KMS-11 (cell line): ENCODE results near the gene LILRA1.
"Not testable (repeated sequence)": the region's sequence is repeated elsewhere in the genome, so short reads cannot be mapped to it uniquely, and the experiment has no call there.

Experiments used
- H2AFZ ChIP-seq: fragments of 200-600 bp; sonication (generic); 2 replicates; pipeline ENCODE4 v1.6.1; 2016; ENCODE audit warnings: antibody characterized with exemption, mixed run types, low read depth
- H3K27ac ChIP-seq: fragments of 200-600 bp; sonication (generic); 2 replicates; pipeline ENCODE4 v1.6.1; 2016; ENCODE audit warnings: mild to moderate bottlenecking, mixed run types
- H3K27me3 ChIP-seq: fragments of 200-600 bp; sonication (generic); 2 replicates; pipeline ENCODE4 v1.6.1; 2017; ENCODE audit warnings: mild to moderate bottlenecking, low read depth, mixed run types, moderate library complexity; ENCODE audit not compliant: insufficient read depth
- H3K36me3 ChIP-seq: fragments of 200-600 bp; sonication (generic); 2 replicates; pipeline ENCODE4 v1.6.1; 2017; ENCODE audit warnings: mild to moderate bottlenecking, mixed run types; ENCODE audit not compliant: insufficient read depth
- H3K4me1 ChIP-seq: fragments of 200-600 bp; sonication (generic); 2 replicates; pipeline ENCODE4 v1.6.1; 2016; ENCODE audit warnings: mild to moderate bottlenecking, low read depth, mixed run types; ENCODE audit not compliant: poor library complexity, severe bottlenecking
- H3K4me2 ChIP-seq: fragments of 200-600 bp; sonication (generic); 2 replicates; pipeline ENCODE4 v1.7.0; 2016; ENCODE audit warnings: mild to moderate bottlenecking, mixed run types
- H3K4me3 ChIP-seq: fragments of 200-600 bp; sonication (generic); IDR thresholded peaks from 2 replicates; pipeline ENCODE4 v1.6.1; 2017; ENCODE audit warnings: low read depth, low read length, mixed read lengths; ENCODE audit not compliant: insufficient read depth
- H3K79me2 ChIP-seq: fragments of 200-600 bp; sonication (generic); 2 replicates; pipeline ENCODE4 v1.6.1; 2016; ENCODE audit warnings: low read depth, mixed run types; ENCODE audit not compliant: insufficient read depth
- H3K9ac ChIP-seq: fragments of 200-600 bp; sonication (generic); 2 replicates; pipeline ENCODE4 v1.6.1; 2016; ENCODE audit warnings: mild to moderate bottlenecking, mixed run types
- H4K20me1 ChIP-seq: fragments of 200-600 bp; sonication (generic); 2 replicates; pipeline ENCODE4 v1.6.1; 2016; ENCODE audit warnings: mild to moderate bottlenecking, mixed run types; ENCODE audit not compliant: insufficient read depth
- CTCF ChIP-seq: fragments of 200-600 bp; sonication (generic); conservative IDR thresholded peaks from 2 replicates; pipeline ENCODE4 v1.6.1; 2017; ENCODE audit warnings: low read depth, mild to moderate bottlenecking, antibody characterized with exemption, low read length, moderate library complexity, mixed read lengths

Gene LILRA1

GRCh38 chr19:54594737-54595136 is 1.3 kb downstream of the LILRA1 start:
- H3K4me1 ChIP-seq, result no peaks in the 10 kb centered on the region
- no peak overlapping the region for H3K27ac ChIP-seq
- TF ChIP-seq CTCF, result no peak
- peaks cover 13% of the 10 kb centered on the region; the same call in 1 of the 2 replicates for H3K27me3 ChIP-seq
- no peak overlapping the region for H3K4me3 ChIP-seq
- no peak overlapping the region for H3K9ac ChIP-seq
- H3K79me2 ChIP-seq, result no peaks in the 10 kb centered on the region
- no peak overlapping the region for H2AFZ ChIP-seq
- H3K36me3 ChIP-seq, result no peaks in the 10 kb centered on the region
- no peaks in the 10 kb centered on the region for H4K20me1 ChIP-seq
- H3K4me2 ChIP-seq, result no peak overlapping the region

- not testable (repeated sequence) for H4K20me1 ChIP-seq, H3K79me2 ChIP-seq, H3K4me2 ChIP-seq, H3K36me3 ChIP-seq, H3K27me3 ChIP-seq, H3K4me3 ChIP-seq, H3K9ac ChIP-seq, H3K27ac ChIP-seq, H2AFZ ChIP-seq, H3K4me1 ChIP-seq
Measured at GRCh38 chr19:54595680-54596436, 2.4 kb downstream of the LILRA1 start.

GRCh38 chr19:54600212-54600611 is 6.8 kb downstream of the LILRA1 start:
- no peak overlapping the region for H3K9ac ChIP-seq
- peaks cover 6% of the 10 kb centered on the region; the same call in 1 of the 2 replicates for H3K27me3 ChIP-seq
- H4K20me1 ChIP-seq, result no peaks in the 10 kb centered on the region
- H3K4me1 ChIP-seq, result no peaks in the 10 kb centered on the region
- no peaks in the 10 kb centered on the region for H3K79me2 ChIP-seq
- TF ChIP-seq CTCF, result no peak
- H2AFZ ChIP-seq, result no peak overlapping the region
- no peaks in the 10 kb centered on the region for H3K36me3 ChIP-seq
- no peak overlapping the region for H3K27ac ChIP-seq
- H3K4me2 ChIP-seq, result no peak overlapping the region
- H3K4me3 ChIP-seq, result no peak overlapping the region

GRCh38 chr19:54606230-54606629 is 12.8 kb downstream of the LILRA1 start:
- no peaks in the 10 kb centered on the region for H4K20me1 ChIP-seq
- H3K4me1 ChIP-seq, result no peaks in the 10 kb centered on the region
- H3K79me2 ChIP-seq, result no peaks in the 10 kb centered on the region
- H3K36me3 ChIP-seq, result no peaks in the 10 kb centered on the region
- H3K4me2 ChIP-seq, result no peak overlapping the region
- no peaks in the 10 kb centered on the region; the same call in 1 of the 2 replicates for H3K27me3 ChIP-seq
- no peak overlapping the region for H3K27ac ChIP-seq
- no peak for TF ChIP-seq CTCF
- H3K4me3 ChIP-seq, result no peak overlapping the region
- H3K9ac ChIP-seq, result no peak overlapping the region
- no peak overlapping the region for H2AFZ ChIP-seq
